Fibroblast of lung (primary cell): Measurements from ENCODE around the gene CNN1.

ENCODE experiments used
- EZH2 ChIP-seq: IDR thresholded peaks from 2 replicates; pipeline ENCODE4 v1.5.1; 2012; ENCODE audit warnings: low read length, control low read depth, mild to moderate bottlenecking; ENCODE audit errors: missing control alignments
- TF ChIP-seq, protein P1 (sequence below), 2 donors: IDR thresholded peaks in 1 of 2; conservative IDR thresholded peaks in 1 of 2; 1 replicate in 1 of 2; 2 replicates in 1 of 2; pipeline ENCODE4 v1.5.1; 2011 to 2012; ENCODE audit warnings: low read length in 2 of 2, control low read depth in 1 of 2, inconsistent platforms in 1 of 2, low read depth in 1 of 2, mild to moderate bottlenecking in 1 of 2

DNA sequence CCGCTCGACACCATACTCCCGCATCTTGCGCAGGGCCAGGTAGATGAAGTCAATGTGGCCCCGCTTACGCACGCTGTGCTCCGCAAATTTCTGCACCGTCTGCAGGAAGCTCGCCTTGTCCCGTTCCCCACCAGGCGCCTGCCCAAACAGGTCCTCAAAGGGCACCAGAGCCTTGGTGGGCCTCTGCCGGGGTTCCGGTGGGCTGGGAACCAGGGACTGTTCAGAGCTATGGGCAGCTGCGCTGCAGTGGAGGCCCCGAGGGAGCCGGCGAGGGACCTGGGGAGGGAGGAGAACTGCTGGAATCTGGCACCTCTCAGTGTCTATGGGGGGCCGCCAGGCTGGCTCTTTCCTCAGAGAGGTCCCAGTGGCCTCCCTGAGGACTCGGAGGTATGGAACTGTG is 24.7 kb upstream of the CNN1 start:
- TF ChIP-seq, protein P1, sequence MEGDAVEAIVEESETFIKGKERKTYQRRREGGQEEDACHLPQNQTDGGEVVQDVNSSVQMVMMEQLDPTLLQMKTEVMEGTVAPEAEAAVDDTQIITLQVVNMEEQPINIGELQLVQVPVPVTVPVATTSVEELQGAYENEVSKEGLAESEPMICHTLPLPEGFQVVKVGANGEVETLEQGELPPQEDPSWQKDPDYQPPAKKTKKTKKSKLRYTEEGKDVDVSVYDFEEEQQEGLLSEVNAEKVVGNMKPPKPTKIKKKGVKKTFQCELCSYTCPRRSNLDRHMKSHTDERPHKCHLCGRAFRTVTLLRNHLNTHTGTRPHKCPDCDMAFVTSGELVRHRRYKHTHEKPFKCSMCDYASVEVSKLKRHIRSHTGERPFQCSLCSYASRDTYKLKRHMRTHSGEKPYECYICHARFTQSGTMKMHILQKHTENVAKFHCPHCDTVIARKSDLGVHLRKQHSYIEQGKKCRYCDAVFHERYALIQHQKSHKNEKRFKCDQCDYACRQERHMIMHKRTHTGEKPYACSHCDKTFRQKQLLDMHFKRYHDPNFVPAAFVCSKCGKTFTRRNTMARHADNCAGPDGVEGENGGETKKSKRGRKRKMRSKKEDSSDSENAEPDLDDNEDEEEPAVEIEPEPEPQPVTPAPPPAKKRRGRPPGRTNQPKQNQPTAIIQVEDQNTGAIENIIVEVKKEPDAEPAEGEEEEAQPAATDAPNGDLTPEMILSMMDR (conservative IDR thresholded peaks at IDR 0.05 in 1 of 2, IDR thresholded peaks at IDR 0.05 in 1 of 2; ENCODE audit: low read depth in 1 of 2, low read length in 2 of 2) = no peak
- TF ChIP-seq EZH2 = no peak
